ENCODE data around the gene SETD9.

Gene SETD9

GRCh38 chr5:56941981-56942380, 32.6 kb downstream of the SETD9 start:
- peak in 1 of 2 donors; percentile 7 for DNase-seq

GRCh38 chr5:56947052-56947451, 37.7 kb downstream of the SETD9 start:
- DNase-seq, result no peak

- peak; percentile 15 to 38 for DNase-seq
Measured at GRCh38 chr5:56950626-56951125, 41.3 kb downstream of the SETD9 start.

- DNase-seq, result peak in 1 of 2 donors; percentile 9
Measured at GRCh38 chr5:56951126-56951945, 41.9 kb downstream of the SETD9 start.

- DNase-seq, result peak; percentile 61 to 73
Measured at GRCh38 chr5:56951946-56952691, 42.7 kb downstream of the SETD9 start, which contains the start of gene MIER3. MIER3 (minus strand) TSS chr5:56952123; CDS start chr5:56952102, 21 bp downstream.

- no peak for DNase-seq
Measured at GRCh38 chr5:56954262-56954661, 44.9 kb downstream of the SETD9 start.

- no peak for DNase-seq
Measured at GRCh38 chr5:56958595-56958994, 49.2 kb downstream of the SETD9 start.

GRCh38 chr5:56959326-56959725, 49.9 kb downstream of the SETD9 start:
- no peak for DNase-seq

- DNase-seq, result no peak
Measured at GRCh38 chr5:56961746-56962145, 52.4 kb downstream of the SETD9 start.

GRCh38 chr5:56962286-56962685, 52.9 kb downstream of the SETD9 start:
- DNase-seq, result no peak

GRCh38 chr5:56963246-56963645, 53.9 kb downstream of the SETD9 start:
- DNase-seq, result peak; percentile 29 to 37

- DNase-seq, result no peak
Measured at GRCh38 chr5:56964173-56964572, 54.8 kb downstream of the SETD9 start.
